ENCODE data around the gene MLC1.

Gene MLC1

GRCh38 chr22:50091092-50091768 is 6.0 kb upstream of the MLC1 start:
- H3K4me2 ChIP-seq (ENCODE audit: insufficient read depth, low read length, poor library complexity, severe bottlenecking) = no peak overlapping the region
- peak overlapping the region; percentile 7 for H3K4ac ChIP-seq (ENCODE audit: low read length)
- no peak overlapping the region for H2BK5ac ChIP-seq (ENCODE audit: low read length)
- H3K27ac ChIP-seq (replicated peaks; ENCODE audit: low read length) = no peak overlapping the region
- no peak overlapping the region for H3K23ac ChIP-seq (ENCODE audit: low read depth, low read length, poor library complexity)
- H2BK12ac ChIP-seq (ENCODE audit: low read length) = no peak overlapping the region
- H3K9me3 ChIP-seq (replicated peaks in 1 of 2; ENCODE audit: control insufficient read depth in 2 of 2, insufficient read depth in 1 of 2, low read depth in 1 of 2, low read length in 2 of 2) = peaks cover 5 to 8% of the 10 kb centered on the region in 2 donors
- no peak overlapping the region for H4K91ac ChIP-seq (ENCODE audit: low read depth, low read length, poor library complexity)
- no peaks in the 10 kb centered on the region for H3K79me1 ChIP-seq (ENCODE audit: low read depth, low read length)
- H3K27me3 ChIP-seq (ENCODE audit: control insufficient read depth in 3 of 3, insufficient read depth in 3 of 3, low read depth in 1 of 3, low read length in 3 of 3) = no peaks in the 10 kb centered on the region
- H3K4me3 ChIP-seq (ENCODE audit: low read length in 2 of 2) = no peak overlapping the region
- H2AK5ac ChIP-seq (ENCODE audit: low read depth, low read length) = no peak overlapping the region
- H3K36me3 ChIP-seq (replicated peaks in 1 of 2; ENCODE audit: control insufficient read depth in 2 of 2, insufficient read depth in 2 of 2, low read length in 2 of 2) = no peaks in the 10 kb centered on the region
- H3K9ac ChIP-seq (ENCODE audit: low read depth, low read length, poor library complexity) = no peak overlapping the region
- H2BK120ac ChIP-seq (ENCODE audit: low read depth, low read length) = no peak overlapping the region
- DNase-seq (ENCODE audit: low spot score) = no peak
- no peaks in the 10 kb centered on the region for H3K4me1 ChIP-seq (ENCODE audit: control insufficient read depth in 2 of 2, insufficient read depth in 1 of 2, low read depth in 1 of 2, low read length in 2 of 2)
- WGBS, 2 donors (ENCODE audit: extremely low coverage in 2 of 2, insufficient read length in 2 of 2, insufficient replicate concordance in 1 of 2) = no CpG with 5 or more reads among the region's 29 CpGs
- H2BK15ac ChIP-seq (ENCODE audit: low read length) = no peak overlapping the region
- H4K8ac ChIP-seq (ENCODE audit: low read depth, low read length) = no peak overlapping the region
- H3K14ac ChIP-seq (ENCODE audit: low read length) = no peak overlapping the region
- peak overlapping the region; percentile 22 for H3K18ac ChIP-seq (ENCODE audit: low read length)
- peak overlapping the region; percentile 24 for H2AFZ ChIP-seq (ENCODE audit: low read length)

GRCh38 chr22:50090412-50090714 is 5.1 kb upstream of the MLC1 start:
- H3K36me3 ChIP-seq (replicated peaks in 1 of 2; ENCODE audit: control insufficient read depth in 2 of 2, insufficient read depth in 2 of 2, low read length in 2 of 2) = no peaks in the 10 kb centered on the region
- no peak overlapping the region for H2BK5ac ChIP-seq (ENCODE audit: low read length)
- H3K23ac ChIP-seq (ENCODE audit: low read depth, low read length, poor library complexity) = no peak overlapping the region
- no CpG with 5 or more reads among the region's 22 CpGs for WGBS, 2 donors (ENCODE audit: extremely low coverage in 2 of 2, insufficient read length in 2 of 2, insufficient replicate concordance in 1 of 2)
- peaks cover 5 to 8% of the 10 kb centered on the region in 2 donors for H3K9me3 ChIP-seq (replicated peaks in 1 of 2; ENCODE audit: control insufficient read depth in 2 of 2, insufficient read depth in 1 of 2, low read depth in 1 of 2, low read length in 2 of 2)
- no peak overlapping the region for H2AFZ ChIP-seq (ENCODE audit: low read length)
- H3K79me1 ChIP-seq (ENCODE audit: low read depth, low read length) = no peaks in the 10 kb centered on the region
- H4K91ac ChIP-seq (ENCODE audit: low read depth, low read length, poor library complexity) = no peak overlapping the region
- no peak overlapping the region for H3K4me3 ChIP-seq (ENCODE audit: low read length in 2 of 2)
- H3K27me3 ChIP-seq (ENCODE audit: control insufficient read depth in 3 of 3, insufficient read depth in 3 of 3, low read depth in 1 of 3, low read length in 3 of 3) = no peaks in the 10 kb centered on the region
- no peak overlapping the region for H3K27ac ChIP-seq (replicated peaks; ENCODE audit: low read length)
- H3K9ac ChIP-seq (ENCODE audit: low read depth, low read length, poor library complexity) = no peak overlapping the region
- no peak overlapping the region for H3K14ac ChIP-seq (ENCODE audit: low read length)
- H3K18ac ChIP-seq (ENCODE audit: low read length) = no peak overlapping the region
- H2BK12ac ChIP-seq (ENCODE audit: low read length) = no peak overlapping the region
- peak overlapping the region; percentile 81 for H2BK15ac ChIP-seq (ENCODE audit: low read length)
- H3K4ac ChIP-seq (ENCODE audit: low read length) = no peak overlapping the region
- H2AK5ac ChIP-seq (ENCODE audit: low read depth, low read length) = peak overlapping the region; percentile 29
- no peak overlapping the region for H2BK120ac ChIP-seq (ENCODE audit: low read depth, low read length)
- H3K4me1 ChIP-seq (ENCODE audit: control insufficient read depth in 2 of 2, insufficient read depth in 1 of 2, low read depth in 1 of 2, low read length in 2 of 2) = peaks cover 0 to 4% of the 10 kb centered on the region in 2 donors
- no peak overlapping the region for H4K8ac ChIP-seq (ENCODE audit: low read depth, low read length)
- no peak for DNase-seq (ENCODE audit: low spot score)
- H3K4me2 ChIP-seq (ENCODE audit: insufficient read depth, low read length, poor library complexity, severe bottlenecking) = no peak overlapping the region

- Histone ChIP-seq H3K4me2 (ENCODE audit: insufficient read depth, low read length, poor library complexity, severe bottlenecking) (no peak within 1 kb of the TSS), H3K14ac (ENCODE audit: low read length) (no peak within 1 kb of the TSS), H2BK15ac (ENCODE audit: low read length) (peak within 1 kb of the TSS; percentile 81), H3K27ac (replicated peaks; ENCODE audit: low read length) (no peak within 1 kb of the TSS), H3K4me3 (ENCODE audit: low read length in 2 of 2) (no peak within 1 kb of the TSS), H3K36me3 (replicated peaks in 1 of 2; ENCODE audit: control insufficient read depth in 2 of 2, insufficient read depth in 2 of 2, low read length in 2 of 2) (no peaks in the 10 kb centered on the region), H3K9me3 (replicated peaks in 1 of 2; ENCODE audit: control insufficient read depth in 2 of 2, insufficient read depth in 1 of 2, low read depth in 1 of 2, low read length in 2 of 2) (peaks cover 5 to 8% of the 10 kb centered on the region in 2 donors), H4K8ac (ENCODE audit: low read depth, low read length) (no peak within 1 kb of the TSS), H3K23ac (ENCODE audit: low read depth, low read length, poor library complexity) (no peak within 1 kb of the TSS), H3K27me3 (ENCODE audit: control insufficient read depth in 3 of 3, insufficient read depth in 3 of 3, low read depth in 1 of 3, low read length in 3 of 3) (no peaks in the 10 kb centered on the region), H3K4me1 (ENCODE audit: control insufficient read depth in 2 of 2, insufficient read depth in 1 of 2, low read depth in 1 of 2, low read length in 2 of 2) (peaks cover 0 to 8% of the 10 kb centered on the region in 2 donors), H2BK12ac (ENCODE audit: low read length) (no peak within 1 kb of the TSS), H3K18ac (ENCODE audit: low read length) (no peak within 1 kb of the TSS), H2BK5ac (ENCODE audit: low read length) (no peak within 1 kb of the TSS), H2AFZ (ENCODE audit: low read length) (no peak within 1 kb of the TSS), H3K4ac (ENCODE audit: low read length) (no peak within 1 kb of the TSS), H2BK120ac (ENCODE audit: low read depth, low read length) (no peak within 1 kb of the TSS), H3K79me1 (ENCODE audit: low read depth, low read length) (no peaks in the 10 kb centered on the region), H4K91ac (ENCODE audit: low read depth, low read length, poor library complexity) (no peak within 1 kb of the TSS), H2AK5ac (ENCODE audit: low read depth, low read length) (peak within 1 kb of the TSS; percentile 29), H3K9ac (ENCODE audit: low read depth, low read length, poor library complexity) (peak within 1 kb of the TSS; percentile 16)
- no CpG with 5 or more reads among the region's 83 CpGs for WGBS, 2 donors (ENCODE audit: extremely low coverage in 2 of 2, insufficient read length in 2 of 2, insufficient replicate concordance in 1 of 2)
- no peak for DNase-seq (ENCODE audit: low spot score)
Measured at GRCh38 chr22:50089682-50090411, 4.6 kb upstream of the MLC1 start, which contains the start of gene MOV10L1. Gene MOV10L1, plus strand, starts transcription at chr22:50090006. Its CDS starts 83 bp downstream, at chr22:50090089.

GRCh38 chr22:50089231-50089630 is 4.0 kb upstream of the MLC1 start:
- Histone ChIP-seq H3K4ac (ENCODE audit: low read length) (no peak overlapping the region), H3K27me3 (ENCODE audit: control insufficient read depth in 3 of 3, insufficient read depth in 3 of 3, low read depth in 1 of 3, low read length in 3 of 3) (no peaks in the 10 kb centered on the region), H3K14ac (ENCODE audit: low read length) (no peak overlapping the region), H3K4me2 (ENCODE audit: insufficient read depth, low read length, poor library complexity, severe bottlenecking) (no peak overlapping the region), H3K4me1 (ENCODE audit: control insufficient read depth in 2 of 2, insufficient read depth in 1 of 2, low read depth in 1 of 2, low read length in 2 of 2) (peaks cover 0 to 10% of the 10 kb centered on the region in 2 donors), H3K4me3 (ENCODE audit: low read length in 2 of 2) (no peak overlapping the region), H4K91ac (ENCODE audit: low read depth, low read length, poor library complexity) (no peak overlapping the region), H2BK15ac (ENCODE audit: low read length) (no peak overlapping the region), H3K36me3 (replicated peaks in 1 of 2; ENCODE audit: control insufficient read depth in 2 of 2, insufficient read depth in 2 of 2, low read length in 2 of 2) (no peaks in the 10 kb centered on the region), H2AFZ (ENCODE audit: low read length) (no peak overlapping the region), H3K9me3 (replicated peaks in 1 of 2; ENCODE audit: control insufficient read depth in 2 of 2, insufficient read depth in 1 of 2, low read depth in 1 of 2, low read length in 2 of 2) (peaks cover 5 to 8% of the 10 kb centered on the region in 2 donors), H2BK120ac (ENCODE audit: low read depth, low read length) (no peak overlapping the region), H3K18ac (ENCODE audit: low read length) (no peak overlapping the region), H2BK5ac (ENCODE audit: low read length) (no peak overlapping the region), H3K9ac (ENCODE audit: low read depth, low read length, poor library complexity) (no peak overlapping the region), H2BK12ac (ENCODE audit: low read length) (no peak overlapping the region), H3K79me1 (ENCODE audit: low read depth, low read length) (no peaks in the 10 kb centered on the region), H2AK5ac (ENCODE audit: low read depth, low read length) (no peak overlapping the region), H3K23ac (ENCODE audit: low read depth, low read length, poor library complexity) (no peak overlapping the region), H3K27ac (replicated peaks; ENCODE audit: low read length) (no peak overlapping the region), H4K8ac (ENCODE audit: low read depth, low read length) (no peak overlapping the region)
- no peak for DNase-seq (ENCODE audit: low spot score)
- no CpG with 5 or more reads among the region's 11 CpGs for WGBS, 2 donors (ENCODE audit: extremely low coverage in 2 of 2, insufficient read length in 2 of 2, insufficient replicate concordance in 1 of 2)
